ENCODE results near the gene TRAK1. TPM values are rescaled to one million over a fixed set of nuclear protein-coding genes. Genes with fewer than 3 reads are reported as not detected.

TRAK1 gene
- total RNA-seq, 4 donors from 2014 or later, result 37.4 to 89.5 (median 53.0) TPM

- Histone ChIP-seq H3K27ac (no peak overlapping the region), H3K4me1 (peaks cover 0 to 71% (median 12%) of the 10 kb centered on the region in 3 donors), H3K27me3 (no peaks in the 10 kb centered on the region), H3K9me3 (no peaks in the 10 kb centered on the region), H3K36me3 (no peaks in the 10 kb centered on the region), H3K4me3 (no peak overlapping the region)
- TF ChIP-seq POLR2A (IDR thresholded peaks at IDR 0.05), result no peak
- TF ChIP-seq EP300 (IDR thresholded peaks at IDR 0.05), result no peak
- no peak for TF ChIP-seq POLR2AphosphoS5 (IDR thresholded peaks at IDR 0.05)
- TF ChIP-seq CTCF (IDR thresholded peaks at IDR 0.05), result no peak
- WGBS, 2 donors (ENCODE audit: low coverage in 1 of 2), result 69 to 75% methylated on average over 5 of the region's 5 CpGs
- no peak for ATAC-seq
These were observed 72.6 kb downstream of the TRAK1 start for GRCh38 chr3:42163622-42164244.

- peak; percentile 40 for ATAC-seq
- 75 to 95% methylated on average over 2 of the region's 2 CpGs for WGBS, 2 donors (ENCODE audit: low coverage in 1 of 2)
- TF ChIP-seq POLR2AphosphoS5 (IDR thresholded peaks at IDR 0.05), result no peak
- TF ChIP-seq EP300 (IDR thresholded peaks at IDR 0.05), result no peak
- TF ChIP-seq CTCF (IDR thresholded peaks at IDR 0.05), result no peak
- TF ChIP-seq POLR2A (IDR thresholded peaks at IDR 0.05), result no peak
These were observed 73.5 kb downstream of the TRAK1 start for GRCh38 chr3:42164656-42165055.

DNA sequence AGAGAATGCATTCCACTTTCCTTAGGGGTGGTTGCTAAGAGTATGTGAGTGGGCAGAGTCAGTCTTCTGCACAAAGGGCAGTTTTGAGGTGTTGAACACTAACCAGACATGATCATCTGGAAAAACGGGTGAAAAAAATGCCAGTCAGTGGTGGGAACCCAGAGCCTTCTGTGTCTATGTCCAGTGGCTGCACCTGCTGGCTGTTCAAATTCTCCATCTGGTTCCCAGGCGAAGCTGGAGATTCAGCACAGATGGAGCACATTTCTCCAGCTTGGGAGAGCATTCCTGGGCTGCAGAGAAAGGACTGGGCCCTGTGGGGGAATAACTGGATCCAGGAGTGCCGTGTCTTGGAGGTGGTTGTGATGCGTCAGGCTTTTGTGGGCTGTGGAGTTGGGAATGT, 74.1 kb downstream of the TRAK1 start:
- Histone ChIP-seq H3K4me1 (peaks cover 0 to 67% (median 6%) of the 10 kb centered on the region in 3 donors), H3K36me3 (no peaks in the 10 kb centered on the region), H3K27ac (no peak overlapping the region), H3K9me3 (no peaks in the 10 kb centered on the region), H3K27me3 (no peaks in the 10 kb centered on the region), H3K4me3 (no peak overlapping the region)
- WGBS, 2 donors (ENCODE audit: low coverage in 1 of 2), result 77% methylated on average over 2 of the region's 4 CpGs; no CpG with 5 or more reads in 1 of the 2 donors
- no peak for ATAC-seq
- no peak for TF ChIP-seq CTCF (IDR thresholded peaks at IDR 0.05)
- no peak for TF ChIP-seq EP300 (IDR thresholded peaks at IDR 0.05)
- TF ChIP-seq POLR2A (IDR thresholded peaks at IDR 0.05), result no peak
- no peak for TF ChIP-seq POLR2AphosphoS5 (IDR thresholded peaks at IDR 0.05)

More at GRCh38 chr3:42164656-42165055, 73.5 kb downstream of the TRAK1 start:
- H3K4me3 ChIP-seq, result no peak overlapping the region
- no peaks in the 10 kb centered on the region for H3K9me3 ChIP-seq
- no peaks in the 10 kb centered on the region for H3K36me3 ChIP-seq
- no peaks in the 10 kb centered on the region for H3K27me3 ChIP-seq
- H3K27ac ChIP-seq, result no peak overlapping the region
- H3K4me1 ChIP-seq, result peaks cover 0 to 67% (median 11%) of the 10 kb centered on the region in 3 donors

DNA sequence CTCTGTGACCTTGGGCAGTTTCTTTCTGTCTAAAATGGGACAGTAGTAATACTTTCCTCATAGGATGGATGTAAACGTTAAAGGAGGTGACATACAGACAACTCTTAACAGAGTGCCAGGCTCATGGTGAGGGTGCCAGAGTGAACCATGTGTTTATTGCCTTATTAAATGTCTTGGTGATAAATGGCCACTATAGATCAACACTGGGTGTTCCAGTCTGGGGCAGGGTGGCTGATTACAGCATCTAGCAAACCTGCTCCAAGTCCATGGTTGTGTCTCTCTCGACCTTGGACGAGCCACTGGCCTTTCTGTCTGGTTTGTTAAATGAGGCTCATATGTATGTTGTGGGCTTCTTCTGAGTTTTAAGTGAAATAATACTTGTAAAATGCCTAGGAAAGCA, 75.1 kb downstream of the TRAK1 start:
- ATAC-seq, result no peak
- no peak for TF ChIP-seq EP300 (IDR thresholded peaks at IDR 0.05)
- no peak for TF ChIP-seq CTCF (IDR thresholded peaks at IDR 0.05)
- TF ChIP-seq POLR2AphosphoS5 (IDR thresholded peaks at IDR 0.05), result no peak
- TF ChIP-seq POLR2A (IDR thresholded peaks at IDR 0.05), result no peak
- no peaks in the 10 kb centered on the region for H3K9me3 ChIP-seq
- no peak overlapping the region for H3K4me3 ChIP-seq
- H3K4me1 ChIP-seq, result peaks cover 0 to 59% (median 0%) of the 10 kb centered on the region in 3 donors
- no peak overlapping the region for H3K27ac ChIP-seq
- no peaks in the 10 kb centered on the region for H3K27me3 ChIP-seq
- H3K36me3 ChIP-seq, result no peaks in the 10 kb centered on the region
- 64 to 69% methylated on average over 3 of the region's 3 CpGs for WGBS, 2 donors (ENCODE audit: low coverage in 1 of 2)

DNA sequence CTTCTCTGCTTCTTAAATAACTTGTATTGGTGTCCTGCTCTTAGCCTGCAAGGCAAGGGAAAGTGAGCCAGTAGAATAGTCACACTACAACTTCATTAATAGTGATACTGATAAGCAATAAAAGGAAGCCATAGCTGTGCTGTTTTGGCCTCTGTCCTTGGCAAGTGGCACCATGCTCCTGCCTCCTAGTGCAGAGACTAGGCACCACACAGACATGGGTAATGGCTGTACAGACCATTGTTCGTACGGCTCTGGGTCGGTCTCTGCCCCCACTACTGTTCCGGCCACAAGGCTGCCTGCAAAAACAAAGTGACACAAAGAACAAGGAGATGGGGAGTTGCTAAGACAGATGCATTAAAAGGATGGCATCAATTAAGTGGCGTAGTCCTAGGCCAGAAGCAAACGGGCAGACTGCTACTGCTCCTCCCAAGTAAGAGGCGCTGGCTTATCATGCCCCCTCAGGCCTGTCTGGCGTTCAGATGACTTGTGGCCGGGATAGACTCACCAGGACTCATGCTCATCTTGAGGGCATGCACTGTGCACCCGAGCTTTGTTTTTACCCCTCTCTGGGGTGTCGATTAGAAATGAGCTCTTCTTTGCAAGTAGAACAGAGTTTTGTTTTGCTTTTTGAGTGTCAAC, 75.6 kb downstream of the TRAK1 start:
- no peak for TF ChIP-seq POLR2AphosphoS5 (IDR thresholded peaks at IDR 0.05)
- TF ChIP-seq CTCF (IDR thresholded peaks at IDR 0.05), result no peak
- TF ChIP-seq POLR2A (IDR thresholded peaks at IDR 0.05), result no peak
- no peak for TF ChIP-seq EP300 (IDR thresholded peaks at IDR 0.05)
- WGBS, 2 donors (ENCODE audit: low coverage in 1 of 2), result 100% methylated on average over 4 of the region's 11 CpGs; no CpG with 5 or more reads in 1 of the 2 donors
- Histone ChIP-seq H3K27me3 (no peaks in the 10 kb centered on the region), H3K27ac (no peak overlapping the region), H3K4me1 (peaks cover 0 to 59% (median 0%) of the 10 kb centered on the region in 3 donors), H3K9me3 (no peaks in the 10 kb centered on the region), H3K4me3 (no peak overlapping the region), H3K36me3 (no peaks in the 10 kb centered on the region)
- ATAC-seq, result no peak
